Upper lobe of left lung (tissue), 6 donors: Measurements from ENCODE around the gene PPP2R2C. TPM values are rescaled to one million over a fixed set of nuclear protein-coding genes. Genes with fewer than 3 reads are reported as not detected.
A peak's percentile ranks its signal among the peaks of the same experiment; 100 is the strongest.

Source experiments
- ATAC-seq, 2 donors: fragments of 200-7000 bp; cut with Tn5 transposase; one replicate each; pipeline ENCODE4 v1.9.1; 2022; ENCODE audit warnings: mild to moderate bottlenecking in 2 of 2, moderate library complexity in 2 of 2; ENCODE audit not compliant: low FRiP score in 2 of 2
- DNase-seq, 2 donors: peaks; one replicate each; pipeline ENCODE4 v3.0.0-alpha.2; 2019 to 2020
- H3K27ac ChIP-seq, 4 donors: fragments of 200-600 bp; sonication (generic); one replicate each; pipeline ENCODE4 v1.5.1; 2016 to 2019
- H3K27me3 ChIP-seq, 4 donors: fragments of 200-600 bp; sonication (generic); one replicate each; pipeline ENCODE4 v1.5.1; 2017 to 2019
- H3K36me3 ChIP-seq, 4 donors: fragments of 200-600 bp; sonication (generic); one replicate each; pipeline ENCODE4 v1.5.1; 2016 to 2019
- H3K4me1 ChIP-seq, 4 donors: fragments of 200-600 bp; sonication (generic); one replicate each; pipeline ENCODE4 v1.5.1; 2018 to 2019
- H3K4me3 ChIP-seq, 4 donors: fragments of 200-600 bp; sonication (generic); one replicate each; pipeline ENCODE4 v1.5.1; 2017 to 2019; ENCODE audit warnings: mild to moderate bottlenecking in 2 of 4, moderate library complexity in 1 of 4
- H3K9me3 ChIP-seq, 4 donors: fragments of 200-600 bp; sonication (generic); one replicate each; pipeline ENCODE4 v1.5.1; 2018 to 2019
- EP300 ChIP-seq, 4 donors: sonication (generic); formaldehyde crosslinking; IDR thresholded peaks; one replicate each; pipeline ENCODE4 v1.5.1; 2017; ENCODE audit warnings: antibody characterized with exemption in 4 of 4, control low read depth in 2 of 4
- POLR2A ChIP-seq, 4 donors: fragments of 450-650 bp; IDR thresholded peaks; one replicate each; pipeline ENCODE4 v1.5.1; 2016 to 2017; ENCODE audit warnings: antibody characterized with exemption in 4 of 4, mild to moderate bottlenecking in 2 of 4
- POLR2AphosphoS5 ChIP-seq, 2 donors: sonication (generic); formaldehyde crosslinking; IDR thresholded peaks; one replicate each; pipeline ENCODE4 v1.5.1; 2017; ENCODE audit warnings: antibody characterized with exemption in 2 of 2
- WGBS, 2 donors: methylation state at CpG; one replicate each; pipeline ENCODE4 v1.1.5; 2017 to 2018; 5-methylcytosine and 5-hydroxymethylcytosine counted together
- total RNA-seq, 6 donors: library from RNA; depleted of rRNA in 4 of 6; stranded (reverse); fragments of >200 nt in 4 of 6; gene quantifications; one replicate each; pipeline versions ENCODE4 v1.1.0 to v1.2.1, GENCODE V29; 2016 to 2021
- TF ChIP-seq, protein P1 (sequence below), 6 experiments: fragments of 450-650 bp in 4 of 6; fragments of 200-600 bp in 2 of 6; sonication (generic) in 2 of 6; IDR thresholded peaks; one replicate each; pipeline ENCODE4 v1.5.1; 2016 to 2019; ENCODE audit warnings: antibody characterized with exemption in 6 of 6
- donor health status: DM: no; HTN: no; CAD: no; lungs with moderate emphysema.
- donor health status: DM: no; HTN: yes; CAD: no; lungs with severe emphysema.

The PPP2R2C gene
- total RNA-seq, 6 donors from 2014 or later = 0.09 to 0.17 TPM; not detected in 4

DNA sequence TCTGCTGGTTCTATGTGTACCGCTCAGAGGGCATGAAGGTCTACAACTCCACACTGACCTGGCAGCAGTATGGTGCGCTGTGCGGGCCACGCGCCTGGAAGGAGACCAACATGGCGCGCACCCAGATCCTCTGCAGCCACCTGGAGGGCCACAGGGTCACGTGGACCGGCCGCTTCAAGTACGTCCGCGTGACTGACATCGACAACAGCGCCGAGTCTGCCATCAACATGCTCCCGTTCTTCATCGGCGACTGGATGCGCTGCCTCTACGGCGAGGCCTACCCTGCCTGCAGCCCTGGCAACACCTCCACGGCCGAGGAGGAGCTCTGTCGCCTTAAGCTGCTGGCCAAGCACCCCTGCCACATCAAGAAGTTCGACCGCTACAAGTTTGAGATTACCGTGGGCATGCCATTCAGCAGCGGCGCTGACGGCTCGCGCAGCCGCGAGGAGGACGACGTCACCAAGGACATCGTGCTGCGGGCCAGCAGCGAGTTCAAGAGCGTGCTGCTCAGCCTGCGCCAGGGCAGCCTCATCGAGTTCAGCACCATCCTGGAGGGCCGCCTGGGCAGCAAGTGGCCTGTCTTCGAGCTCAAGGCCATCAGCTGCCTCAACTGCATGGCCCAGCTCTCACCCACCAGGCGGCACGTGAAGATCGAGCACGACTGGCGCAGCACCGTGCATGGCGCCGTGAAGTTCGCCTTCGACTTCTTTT lies 170.5 kb downstream of the PPP2R2C start:
- ATAC-seq = no peak
- Histone ChIP-seq H3K27me3 (no peaks in the 10 kb centered on the region), H3K9me3 (no peaks in the 10 kb centered on the region), H3K4me1 (no peaks in the 10 kb centered on the region), H3K27ac (no peak overlapping the region), H3K4me3 (no peak overlapping the region), H3K36me3 (peaks cover 0 to 75% (median 26%) of the 10 kb centered on the region in 4 donors)
- TF ChIP-seq EP300 (IDR thresholded peaks at IDR 0.05) = no peak
- TF ChIP-seq, protein P1, sequence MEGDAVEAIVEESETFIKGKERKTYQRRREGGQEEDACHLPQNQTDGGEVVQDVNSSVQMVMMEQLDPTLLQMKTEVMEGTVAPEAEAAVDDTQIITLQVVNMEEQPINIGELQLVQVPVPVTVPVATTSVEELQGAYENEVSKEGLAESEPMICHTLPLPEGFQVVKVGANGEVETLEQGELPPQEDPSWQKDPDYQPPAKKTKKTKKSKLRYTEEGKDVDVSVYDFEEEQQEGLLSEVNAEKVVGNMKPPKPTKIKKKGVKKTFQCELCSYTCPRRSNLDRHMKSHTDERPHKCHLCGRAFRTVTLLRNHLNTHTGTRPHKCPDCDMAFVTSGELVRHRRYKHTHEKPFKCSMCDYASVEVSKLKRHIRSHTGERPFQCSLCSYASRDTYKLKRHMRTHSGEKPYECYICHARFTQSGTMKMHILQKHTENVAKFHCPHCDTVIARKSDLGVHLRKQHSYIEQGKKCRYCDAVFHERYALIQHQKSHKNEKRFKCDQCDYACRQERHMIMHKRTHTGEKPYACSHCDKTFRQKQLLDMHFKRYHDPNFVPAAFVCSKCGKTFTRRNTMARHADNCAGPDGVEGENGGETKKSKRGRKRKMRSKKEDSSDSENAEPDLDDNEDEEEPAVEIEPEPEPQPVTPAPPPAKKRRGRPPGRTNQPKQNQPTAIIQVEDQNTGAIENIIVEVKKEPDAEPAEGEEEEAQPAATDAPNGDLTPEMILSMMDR (IDR thresholded peaks at IDR 0.05) = no peak
- no peak for TF ChIP-seq POLR2A (IDR thresholded peaks at IDR 0.05)
- TF ChIP-seq POLR2AphosphoS5 (IDR thresholded peaks at IDR 0.05) = no peak
- DNase-seq = peak in 1 of 2 donors; percentile 78
- WGBS, 2 donors = 97 to 98% methylated on average over 20 to 55 of the region's 55 CpGs

DNA sequence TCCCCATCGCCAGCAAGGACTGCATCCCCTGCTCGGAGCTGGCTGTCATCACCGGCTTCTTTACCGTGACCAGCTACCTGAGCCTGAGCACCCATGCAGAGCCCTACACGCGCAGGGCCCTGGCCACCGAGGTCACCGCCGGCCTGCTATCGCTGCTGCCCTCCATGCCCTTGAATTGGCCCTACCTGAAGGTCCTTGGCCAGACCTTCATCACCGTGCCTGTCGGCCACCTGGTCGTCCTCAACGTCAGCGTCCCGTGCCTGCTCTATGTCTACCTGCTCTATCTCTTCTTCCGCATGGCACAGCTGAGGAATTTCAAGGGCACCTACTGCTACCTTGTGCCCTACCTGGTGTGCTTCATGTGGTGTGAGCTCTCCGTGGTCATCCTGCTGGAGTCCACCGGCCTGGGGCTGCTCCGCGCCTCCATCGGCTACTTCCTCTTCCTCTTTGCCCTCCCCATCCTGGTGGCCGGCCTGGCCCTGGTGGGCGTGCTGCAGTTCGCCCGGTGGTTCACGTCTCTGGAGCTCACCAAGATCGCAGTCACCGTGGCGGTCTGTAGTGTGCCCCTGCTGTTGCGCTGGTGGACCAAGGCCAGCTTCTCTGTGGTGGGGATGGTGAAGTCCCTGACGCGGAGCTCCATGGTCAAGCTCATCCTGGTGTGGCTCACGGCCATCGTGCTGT lies 171.2 kb downstream of the PPP2R2C start:
- WGBS, 2 donors = 89 to 94% methylated on average over 31 of the region's 35 CpGs
- Histone ChIP-seq H3K27me3 (no peaks in the 10 kb centered on the region), H3K36me3 (peaks cover 0 to 82% (median 33%) of the 10 kb centered on the region in 4 donors), H3K4me3 (no peak overlapping the region), H3K4me1 (no peaks in the 10 kb centered on the region), H3K9me3 (no peaks in the 10 kb centered on the region), H3K27ac (no peak overlapping the region)
- TF ChIP-seq POLR2A (IDR thresholded peaks at IDR 0.05) = no peak
- no peak for TF ChIP-seq POLR2AphosphoS5 (IDR thresholded peaks at IDR 0.05)
- no peak for TF ChIP-seq EP300 (IDR thresholded peaks at IDR 0.05)
- TF ChIP-seq, protein P1 (IDR thresholded peaks at IDR 0.05) = no peak
- DNase-seq = peak in 1 of 2 donors; percentile 71
- no peak for ATAC-seq

DNA sequence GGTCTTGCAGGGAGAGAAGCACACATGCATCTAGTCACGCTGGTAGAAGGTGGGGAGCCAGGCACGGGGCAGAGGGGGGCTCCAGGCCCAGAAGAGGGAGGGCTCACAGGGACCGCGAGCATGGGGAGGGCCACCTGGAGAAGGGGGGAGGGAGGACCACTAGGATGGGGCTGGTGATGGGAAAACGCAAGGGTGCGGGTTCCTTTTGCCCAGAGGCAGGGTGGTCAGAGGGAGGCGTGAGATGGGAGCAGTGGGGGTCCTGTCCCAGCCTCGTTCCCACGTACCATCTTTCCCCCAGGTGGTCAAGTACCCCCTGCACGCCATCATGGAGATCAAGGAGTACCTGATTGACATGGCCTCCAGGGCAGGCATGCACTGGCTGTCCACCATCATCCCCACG lies 172.1 kb downstream of the PPP2R2C start:
- H3K36me3 ChIP-seq = peaks cover 0 to 90% (median 41%) of the 10 kb centered on the region in 4 donors
- no peak overlapping the region for H3K27ac ChIP-seq
- ATAC-seq (no peak), DNase-seq (no peak)
- TF ChIP-seq, protein P1 (IDR thresholded peaks at IDR 0.05) = no peak
- TF ChIP-seq POLR2A (IDR thresholded peaks at IDR 0.05) = no peak
- TF ChIP-seq EP300 (IDR thresholded peaks at IDR 0.05) = no peak
- TF ChIP-seq POLR2AphosphoS5 (IDR thresholded peaks at IDR 0.05) = no peak
- H3K4me1 ChIP-seq = no peaks in the 10 kb centered on the region
- H3K4me3 ChIP-seq = no peak overlapping the region
- WGBS, 2 donors = 86 to 87% methylated on average over 11 of the region's 11 CpGs
- no peaks in the 10 kb centered on the region for H3K27me3 ChIP-seq
- no peaks in the 10 kb centered on the region for H3K9me3 ChIP-seq

DNA sequence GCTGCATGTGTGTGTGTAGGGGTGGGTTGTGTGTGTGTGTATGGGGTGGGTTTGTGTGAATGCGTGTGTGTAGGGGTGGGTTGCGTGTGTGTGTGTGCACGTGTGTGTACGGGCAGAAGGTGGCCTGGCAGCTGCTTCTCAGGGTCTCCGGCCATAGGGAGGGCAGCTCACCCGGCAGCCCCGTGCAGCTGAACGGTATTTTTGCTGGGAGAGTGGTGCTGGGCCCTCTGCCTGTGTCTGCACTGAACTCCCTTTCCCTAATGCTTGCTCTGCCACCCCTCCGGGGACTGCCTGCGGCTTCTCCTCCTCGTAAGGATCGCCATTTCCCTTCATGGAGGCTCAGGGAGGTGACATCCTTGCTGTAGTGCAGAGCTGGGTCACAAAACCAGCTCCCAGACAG lies 172.5 kb downstream of the PPP2R2C start:
- TF ChIP-seq POLR2AphosphoS5 (IDR thresholded peaks at IDR 0.05) (no peak), POLR2A (IDR thresholded peaks at IDR 0.05) (no peak), EP300 (IDR thresholded peaks at IDR 0.05) (no peak)
- TF ChIP-seq, protein P1 (IDR thresholded peaks at IDR 0.05) = no peak
- WGBS, 2 donors = 87 to 98% methylated on average over 8 to 12 of the region's 12 CpGs
- Histone ChIP-seq H3K9me3 (no peaks in the 10 kb centered on the region), H3K27me3 (no peaks in the 10 kb centered on the region), H3K4me1 (no peaks in the 10 kb centered on the region), H3K36me3 (peaks cover 0 to 92% (median 46%) of the 10 kb centered on the region in 4 donors), H3K27ac (no peak overlapping the region), H3K4me3 (no peak overlapping the region)
- DNase-seq = no peak
- no peak for ATAC-seq
